Gastrocnemius medialis (tissue), 4 donors: ENCODE measurements around the gene SLC25A2.

Experiments used
- POLR2A ChIP-seq, 2 donors: fragments of 450-650 bp; IDR thresholded peaks; one replicate each; pipeline ENCODE4 v1.6.1; 2017; ENCODE audit warnings: antibody characterized with exemption in 2 of 2, mild to moderate bottlenecking in 2 of 2, moderate library complexity in 2 of 2
- TF ChIP-seq, protein P1 (sequence below), 5 experiments: fragments of 450-650 bp in 3 of 5; fragments of 200-600 bp in 2 of 5; sonication (generic) in 2 of 5; IDR thresholded peaks in 4 of 5; conservative IDR thresholded peaks in 1 of 5; 1 replicate in 4 of 5; 2 replicates in 1 of 5; pipeline ENCODE4 v1.5.1; 2016 to 2019; ENCODE audit warnings: antibody characterized with exemption in 5 of 5, mild to moderate bottlenecking in 3 of 5, moderate library complexity in 3 of 5

DNA sequence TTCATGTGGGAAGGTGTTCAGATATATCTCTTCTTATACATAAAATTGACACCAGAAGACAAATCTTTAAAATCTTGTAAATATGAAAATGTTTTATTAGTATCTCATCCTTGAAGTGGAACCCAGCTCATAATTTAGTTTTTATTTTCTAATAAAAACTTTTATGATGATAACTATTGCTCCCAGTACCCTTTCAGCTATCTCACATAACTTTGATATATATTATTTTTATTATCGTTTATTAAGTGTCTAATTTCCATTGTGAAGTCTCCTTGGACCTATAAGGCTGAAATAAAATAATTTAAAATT is 42.7 kb downstream of the SLC25A2 start:
- TF ChIP-seq, protein P1, sequence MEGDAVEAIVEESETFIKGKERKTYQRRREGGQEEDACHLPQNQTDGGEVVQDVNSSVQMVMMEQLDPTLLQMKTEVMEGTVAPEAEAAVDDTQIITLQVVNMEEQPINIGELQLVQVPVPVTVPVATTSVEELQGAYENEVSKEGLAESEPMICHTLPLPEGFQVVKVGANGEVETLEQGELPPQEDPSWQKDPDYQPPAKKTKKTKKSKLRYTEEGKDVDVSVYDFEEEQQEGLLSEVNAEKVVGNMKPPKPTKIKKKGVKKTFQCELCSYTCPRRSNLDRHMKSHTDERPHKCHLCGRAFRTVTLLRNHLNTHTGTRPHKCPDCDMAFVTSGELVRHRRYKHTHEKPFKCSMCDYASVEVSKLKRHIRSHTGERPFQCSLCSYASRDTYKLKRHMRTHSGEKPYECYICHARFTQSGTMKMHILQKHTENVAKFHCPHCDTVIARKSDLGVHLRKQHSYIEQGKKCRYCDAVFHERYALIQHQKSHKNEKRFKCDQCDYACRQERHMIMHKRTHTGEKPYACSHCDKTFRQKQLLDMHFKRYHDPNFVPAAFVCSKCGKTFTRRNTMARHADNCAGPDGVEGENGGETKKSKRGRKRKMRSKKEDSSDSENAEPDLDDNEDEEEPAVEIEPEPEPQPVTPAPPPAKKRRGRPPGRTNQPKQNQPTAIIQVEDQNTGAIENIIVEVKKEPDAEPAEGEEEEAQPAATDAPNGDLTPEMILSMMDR (IDR thresholded peaks at IDR 0.05 in 4 of 5, conservative IDR thresholded peaks at IDR 0.05 in 1 of 5): no peak
- no peak for TF ChIP-seq POLR2A (IDR thresholded peaks at IDR 0.05)
